Coronary artery (tissue), 2 donors: Measurements from ENCODE around the gene OR4X2.
"Not testable (repeated sequence)": the region's sequence is repeated elsewhere in the genome, so short reads cannot be mapped to it uniquely, and the experiment has no call there.

Experiments used
- DNase-seq: peaks from one replicate; pipeline ENCODE4 v3.0.0-alpha.2; 2017; ENCODE audit warnings: low spot score
- H3K27ac ChIP-seq, 2 donors: fragments of 200-600 bp; sonication (generic); one replicate each; pipeline ENCODE4 v1.5.1; 2016 to 2019
- H3K4me3 ChIP-seq: fragments of 200-600 bp; sonication (generic); 2 replicates; pipeline ENCODE4 v1.5.1; 2016; ENCODE audit warnings: mild to moderate bottlenecking, moderate library complexity
- CTCF ChIP-seq: fragments of 200-600 bp; sonication (generic); IDR thresholded peaks from one replicate; pipeline ENCODE4 v1.5.1; 2019; ENCODE audit warnings: antibody characterized with exemption

The OR4X2 gene, protein sequence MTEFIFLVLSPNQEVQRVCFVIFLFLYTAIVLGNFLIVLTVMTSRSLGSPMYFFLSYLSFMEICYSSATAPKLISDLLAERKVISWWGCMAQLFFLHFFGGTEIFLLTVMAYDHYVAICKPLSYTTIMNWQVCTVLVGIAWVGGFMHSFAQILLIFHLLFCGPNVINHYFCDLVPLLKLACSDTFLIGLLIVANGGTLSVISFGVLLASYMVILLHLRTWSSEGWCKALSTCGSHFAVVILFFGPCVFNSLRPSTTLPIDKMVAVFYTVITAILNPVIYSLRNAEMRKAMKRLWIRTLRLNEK

GRCh38 chr11:48244804-48245203 is at the start of gene OR4X2:
Gene OR4X2 (plus strand): TSS chr11:48245104. CDS start chr11:48245104, 0 bp downstream.
- TF ChIP-seq CTCF: no peak
- H3K4me3 ChIP-seq: no peak within 1 kb of the TSS
- DNase-seq: no peak
- no peak within 1 kb of the TSS for H3K27ac ChIP-seq

DNA sequence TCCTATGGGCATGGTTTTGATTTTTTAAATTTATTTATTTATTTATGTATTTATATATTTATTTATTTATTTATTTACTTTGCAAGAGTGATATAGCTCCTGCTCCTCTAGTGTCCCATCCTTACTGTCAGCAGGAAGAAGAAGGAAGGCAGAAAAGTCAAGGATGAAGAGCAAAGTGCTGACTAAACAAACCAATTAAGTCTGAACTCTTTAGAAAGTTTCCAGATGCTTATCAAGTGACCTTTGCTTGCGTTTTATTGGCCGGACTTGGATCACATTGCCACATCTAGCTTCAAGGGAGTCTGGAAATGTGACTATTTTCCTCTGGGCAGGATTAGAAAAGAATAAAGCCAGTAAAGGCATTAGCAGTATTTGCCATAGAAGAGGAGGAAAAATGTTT is 37.0 kb upstream of the OR4X2 start:
- no peak for TF ChIP-seq CTCF
- Histone ChIP-seq H3K27ac (no peak overlapping the region), H3K4me3 (no peak overlapping the region)
- no peak for DNase-seq

DNA sequence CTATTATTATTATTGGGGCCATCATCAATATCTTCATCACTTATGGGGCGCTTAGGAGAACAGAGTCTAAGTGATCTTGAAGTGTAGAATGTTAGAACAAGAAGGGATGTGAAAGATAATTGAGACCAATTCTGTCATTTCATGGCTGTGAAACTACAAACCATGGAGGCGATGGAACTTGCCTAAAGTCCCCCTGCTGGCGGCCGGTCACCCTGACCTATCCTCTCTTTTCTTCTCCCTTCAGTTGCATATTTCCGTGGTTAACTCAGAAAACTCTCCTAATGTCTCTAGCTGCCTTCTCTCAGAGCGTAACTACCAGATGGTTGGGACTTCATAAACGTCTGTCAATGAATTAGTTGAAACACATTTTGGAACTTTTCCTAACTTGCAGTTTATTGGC is 34.9 kb upstream of the OR4X2 start:
- no peak for DNase-seq
- Histone ChIP-seq H3K27ac (no peak overlapping the region), H3K4me3 (no peak overlapping the region)
- no peak for TF ChIP-seq CTCF

DNA sequence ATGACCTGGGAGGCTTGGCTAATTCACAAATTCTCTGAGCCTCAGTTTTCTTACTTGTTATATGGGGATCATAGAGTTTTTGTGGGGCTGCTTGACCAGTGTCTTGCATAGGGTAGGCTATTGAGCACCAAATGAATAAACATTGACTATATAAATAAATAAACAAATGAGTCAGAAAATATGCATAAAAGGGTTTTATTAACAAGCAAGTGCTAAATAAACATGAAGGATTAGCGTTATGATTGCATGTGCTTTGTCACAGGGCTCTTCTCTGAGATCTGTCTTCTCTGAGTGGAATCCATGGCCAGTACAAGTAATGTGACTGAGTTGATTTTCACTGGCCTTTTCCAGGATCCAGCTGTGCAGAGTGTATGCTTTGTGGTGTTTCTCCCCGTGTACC is 28.4 kb upstream of the OR4X2 start, which contains the start of gene OR4B1:
TSS of gene OR4B1 (plus strand) at position 301 of the 400 bp plus-strand sequence. CDS start at position 301, 0 bp downstream.
- Histone ChIP-seq H3K4me3 (no peak within 1 kb of the TSS), H3K27ac (no peak within 1 kb of the TSS)
- no peak for TF ChIP-seq CTCF
- DNase-seq: no peak

- H3K27ac ChIP-seq: no peak overlapping the region
- DNase-seq: no peak
- no peak for TF ChIP-seq CTCF
- no peak overlapping the region for H3K4me3 ChIP-seq
Measured at GRCh38 chr11:48228761-48229160, 16.1 kb upstream of the OR4X2 start.

GRCh38 chr11:48230057-48230456 is 14.8 kb upstream of the OR4X2 start:
- H3K27ac ChIP-seq, DNase-seq, H3K4me3 ChIP-seq: not testable (repeated sequence)

DNA sequence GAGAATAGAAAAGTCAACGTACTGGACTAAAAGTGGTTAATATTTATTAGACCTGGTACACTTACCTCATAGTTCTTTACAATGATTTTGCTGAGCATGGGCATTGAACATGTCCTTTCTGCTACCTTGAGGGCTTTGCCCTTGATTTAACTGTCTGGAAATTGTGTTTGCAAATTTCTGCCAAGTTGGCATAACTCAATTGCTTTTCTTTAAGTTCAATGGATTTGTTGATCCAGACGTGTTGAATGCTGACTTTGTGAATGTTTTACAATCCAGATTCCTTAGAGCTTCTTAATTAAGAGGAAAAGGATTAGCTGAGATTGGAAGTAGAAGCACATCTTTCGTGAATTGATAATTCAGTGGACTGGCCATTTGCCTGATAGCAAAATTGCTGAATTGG is 7.2 kb upstream of the OR4X2 start:
- no peak overlapping the region for H3K4me3 ChIP-seq
- no peak for DNase-seq
- no peak for TF ChIP-seq CTCF
- no peak overlapping the region for H3K27ac ChIP-seq
